Heart left ventricle (tissue), 13 donors: ENCODE data around the gene ANK3.

Experiments
- POLR2A ChIP-seq, 2 donors: fragments of 450-650 bp; IDR thresholded peaks; one replicate each; pipeline ENCODE4 v1.6.1; 2017; ENCODE audit warnings: antibody characterized with exemption in 2 of 2, mild to moderate bottlenecking in 2 of 2, moderate library complexity in 2 of 2
- TF ChIP-seq, protein P1 (sequence below), 12 donors: fragments of 200-600 bp; sonication (generic) in 4 of 12; IDR thresholded peaks; one replicate each; pipeline versions ENCODE4 v1.5.0 to v1.8.0; 2018 to 2022; ENCODE audit warnings: antibody characterized with exemption in 12 of 12, mild to moderate bottlenecking in 5 of 12
- donor health status: ischemic (EF 13 %, LVEDD 7.1; RV severe dilation, severe dysfunction).
- donor health status: DM: no; HTN: yes; CAD: no.
- donor health status: DM: no; HTN: no; CAD: no.
- donor health status: ischemic (EF 25% LVEDD 6.9; RV normal size, moderate dysfunction).
- donor health status: ischemic (EF 25% LVEDD 5.7; RV mildly dilated, moderate dysfunction).
- donor health status: ischemic (EF 35%, LVEDD 5.7; RV mildly dilated, moderate dysfunction).
- donor health status: nonischemic (EF 11% LVEDD 7.7; RV severe dilation, severe dysfunction).
- donor health status: DM: yes; HTN: yes; CAD: no.
- donor health status: PGD.
- donor health status: ischemic (EF 29% LVEDD 5.4; RV normal size, mild dysfunction).
- donor health status: nonischemic (EF 23%, LVEDD 6.1; RV moderate dilation, normal function).

DNA sequence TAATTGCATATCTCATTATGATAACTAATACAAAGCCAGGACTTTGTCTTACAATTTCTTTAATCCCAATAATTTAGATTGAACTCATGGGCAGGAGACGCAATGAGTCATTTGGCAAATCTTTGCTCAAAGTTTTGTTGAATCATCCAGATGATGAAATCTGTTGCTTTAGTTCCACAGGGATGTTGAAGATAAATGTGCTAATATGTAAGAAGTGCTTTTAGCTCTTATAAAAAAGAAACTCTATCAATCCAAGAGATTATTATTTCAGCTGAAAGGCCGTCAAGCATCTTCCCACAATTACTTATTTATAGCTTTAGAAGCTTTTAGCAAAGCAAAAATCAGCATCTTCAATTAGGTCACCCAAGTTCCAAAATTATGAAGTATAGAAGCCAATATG lies 36.8 kb upstream of the ANK3 start:
- TF ChIP-seq, protein P1, sequence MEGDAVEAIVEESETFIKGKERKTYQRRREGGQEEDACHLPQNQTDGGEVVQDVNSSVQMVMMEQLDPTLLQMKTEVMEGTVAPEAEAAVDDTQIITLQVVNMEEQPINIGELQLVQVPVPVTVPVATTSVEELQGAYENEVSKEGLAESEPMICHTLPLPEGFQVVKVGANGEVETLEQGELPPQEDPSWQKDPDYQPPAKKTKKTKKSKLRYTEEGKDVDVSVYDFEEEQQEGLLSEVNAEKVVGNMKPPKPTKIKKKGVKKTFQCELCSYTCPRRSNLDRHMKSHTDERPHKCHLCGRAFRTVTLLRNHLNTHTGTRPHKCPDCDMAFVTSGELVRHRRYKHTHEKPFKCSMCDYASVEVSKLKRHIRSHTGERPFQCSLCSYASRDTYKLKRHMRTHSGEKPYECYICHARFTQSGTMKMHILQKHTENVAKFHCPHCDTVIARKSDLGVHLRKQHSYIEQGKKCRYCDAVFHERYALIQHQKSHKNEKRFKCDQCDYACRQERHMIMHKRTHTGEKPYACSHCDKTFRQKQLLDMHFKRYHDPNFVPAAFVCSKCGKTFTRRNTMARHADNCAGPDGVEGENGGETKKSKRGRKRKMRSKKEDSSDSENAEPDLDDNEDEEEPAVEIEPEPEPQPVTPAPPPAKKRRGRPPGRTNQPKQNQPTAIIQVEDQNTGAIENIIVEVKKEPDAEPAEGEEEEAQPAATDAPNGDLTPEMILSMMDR (IDR thresholded peaks at IDR 0.05), result no peak
- TF ChIP-seq POLR2A (IDR thresholded peaks at IDR 0.05), result no peak
